HCT116 (cell line): ENCODE results near the gene CDC45.

Experiments
- EZH2phosphoT487 ChIP-seq: fragments of 200-600 bp; IDR thresholded peaks from 2 replicates; pipeline ENCODE4 v1.6.1; 2018; ENCODE audit warnings: antibody characterized with exemption, borderline replicate concordance
- TF ChIP-seq, protein P1 (sequence below), 3 experiments: fragments of 200-600 bp in 1 of 3; sonication (generic) in 1 of 3; IDR thresholded peaks in 2 of 3; conservative IDR thresholded peaks in 1 of 3; 2 replicates each; pipeline ENCODE4 v1.5.1; 2012 to 2017; ENCODE audit warnings: low read depth in 2 of 3, low read length in 2 of 3, antibody characterized with exemption in 1 of 3, borderline replicate concordance in 1 of 3, control low read depth in 1 of 3, mild to moderate bottlenecking in 1 of 3, mixed read lengths in 1 of 3, mixed run types in 1 of 3, moderate library complexity in 1 of 3; ENCODE audit not compliant: insufficient read depth in 1 of 3

DNA sequence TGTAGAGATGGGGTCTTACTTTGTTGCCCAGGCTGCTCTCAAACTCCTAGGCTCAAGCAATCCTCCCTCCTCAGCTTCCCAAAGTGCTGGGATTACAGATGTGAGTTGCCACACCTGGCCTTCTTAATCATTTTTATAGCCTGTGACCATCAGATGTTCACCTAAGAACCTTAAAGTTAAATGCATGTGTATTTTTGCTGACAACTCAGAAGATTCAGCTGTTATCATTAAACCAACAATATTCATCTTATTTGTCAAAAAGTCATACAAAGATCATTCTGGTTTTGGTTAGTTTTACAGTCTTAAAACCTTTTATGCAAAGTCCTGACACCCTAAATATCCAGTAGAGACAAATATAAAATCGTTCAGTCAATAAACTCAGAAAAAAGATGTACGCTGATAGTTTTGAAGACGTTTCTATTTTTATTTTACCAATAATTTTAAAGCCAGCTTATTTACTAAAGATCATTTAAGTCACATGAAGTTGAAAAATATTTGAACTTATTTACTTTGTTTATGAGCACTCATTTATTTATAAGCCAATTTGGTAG, 22.3 kb downstream of the CDC45 start:
- TF ChIP-seq, protein P1, sequence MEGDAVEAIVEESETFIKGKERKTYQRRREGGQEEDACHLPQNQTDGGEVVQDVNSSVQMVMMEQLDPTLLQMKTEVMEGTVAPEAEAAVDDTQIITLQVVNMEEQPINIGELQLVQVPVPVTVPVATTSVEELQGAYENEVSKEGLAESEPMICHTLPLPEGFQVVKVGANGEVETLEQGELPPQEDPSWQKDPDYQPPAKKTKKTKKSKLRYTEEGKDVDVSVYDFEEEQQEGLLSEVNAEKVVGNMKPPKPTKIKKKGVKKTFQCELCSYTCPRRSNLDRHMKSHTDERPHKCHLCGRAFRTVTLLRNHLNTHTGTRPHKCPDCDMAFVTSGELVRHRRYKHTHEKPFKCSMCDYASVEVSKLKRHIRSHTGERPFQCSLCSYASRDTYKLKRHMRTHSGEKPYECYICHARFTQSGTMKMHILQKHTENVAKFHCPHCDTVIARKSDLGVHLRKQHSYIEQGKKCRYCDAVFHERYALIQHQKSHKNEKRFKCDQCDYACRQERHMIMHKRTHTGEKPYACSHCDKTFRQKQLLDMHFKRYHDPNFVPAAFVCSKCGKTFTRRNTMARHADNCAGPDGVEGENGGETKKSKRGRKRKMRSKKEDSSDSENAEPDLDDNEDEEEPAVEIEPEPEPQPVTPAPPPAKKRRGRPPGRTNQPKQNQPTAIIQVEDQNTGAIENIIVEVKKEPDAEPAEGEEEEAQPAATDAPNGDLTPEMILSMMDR (IDR thresholded peaks at IDR 0.05 in 2 of 3, conservative IDR thresholded peaks at IDR 0.05 in 1 of 3; ENCODE audit: borderline replicate concordance in 1 of 3, insufficient read depth in 1 of 3, low read depth in 2 of 3, low read length in 2 of 3) = no peak
- no peak for TF ChIP-seq EZH2phosphoT487
